IMR-90 (cell line): ENCODE results near the gene HERPUD1. TPM values are rescaled to one million over a fixed set of nuclear protein-coding genes. Genes with fewer than 3 reads are reported as not detected.

Experiments
- ATAC-seq: fragments of 200-7000 bp; cut with Tn5 transposase; 2 replicates; pipeline ENCODE4 v1.9.1; 2020; ENCODE audit warnings: low read depth, mild to moderate bottlenecking, moderate library complexity
- BruUV-seq: library from RNA; stranded (reverse); fragments of 400-500 nt; replicated peaks from 2 replicates; lab custom pipeline; 2021; lab: Mats Ljungman, UMichigan
- CTCF ChIA-PET: fragments of 300-600 bp; formaldehyde crosslinking; extraction: SDS; loops from one replicate; lab custom pipeline; 2021; ENCODE audit warnings: antibody characterized with exemption; lab: Yijun Ruan, JAX
- POLR2A ChIA-PET: fragments of 300-600 bp; sonication (Branson Sonifier 250); formaldehyde crosslinking; loops from one replicate; lab custom pipeline; 2022; ENCODE audit warnings: antibody characterized with exemption; ENCODE audit not compliant: unreplicated experiment; lab: Charles Lee
- DNase-seq: peaks from one replicate; pipeline ENCODE4 v3.0.0; 2013
- H2AFZ ChIP-seq: replicated peaks from 2 replicates; pipeline ENCODE3; 2013; ENCODE audit warnings: low read length, mild to moderate bottlenecking; ENCODE audit not compliant: poor library complexity
- H2AK5ac ChIP-seq: 2 replicates; pipeline ENCODE4 v1.6.1; 2013; ENCODE audit warnings: low read depth, low read length, inconsistent platforms
- H2AK9ac ChIP-seq: replicated peaks from 2 replicates; pipeline ENCODE3; 2013; ENCODE audit warnings: mild to moderate bottlenecking, low read depth, low read length, moderate library complexity; ENCODE audit not compliant: poor library complexity
- H2BK120ac ChIP-seq: 2 replicates; pipeline ENCODE4 v1.6.1; 2013; ENCODE audit warnings: low read depth, low read length, inconsistent platforms
- H2BK15ac ChIP-seq: 3 replicates; pipeline ENCODE4 v1.6.1; 2013; ENCODE audit warnings: low read depth, low read length, inconsistent platforms
- H2BK20ac ChIP-seq: 2 replicates; pipeline ENCODE4 v1.6.1; 2013; ENCODE audit warnings: low read depth, mild to moderate bottlenecking, inconsistent platforms, low read length, moderate library complexity
- H2BK5ac ChIP-seq: 2 replicates; pipeline ENCODE4 v1.6.1; 2013; ENCODE audit warnings: mild to moderate bottlenecking, low read depth, low read length, inconsistent platforms; ENCODE audit not compliant: poor library complexity, severe bottlenecking
- H3K14ac ChIP-seq: replicated peaks from 2 replicates; pipeline ENCODE4 v1.6.1; 2013; ENCODE audit warnings: low read depth, low read length, inconsistent platforms
- H3K18ac ChIP-seq: 2 replicates; pipeline ENCODE4 v1.6.1; 2013; ENCODE audit warnings: low read depth, low read length, control low read depth
- H3K23ac ChIP-seq: 2 replicates; pipeline ENCODE4 v1.6.1; 2013; ENCODE audit warnings: low read depth, low read length, inconsistent platforms
- H3K27ac ChIP-seq: 2 replicates; pipeline ENCODE4 v1.5.1; 2013; ENCODE audit warnings: mild to moderate bottlenecking, control low read depth, low read length; ENCODE audit not compliant: insufficient read depth
- H3K27me3 ChIP-seq: 2 replicates; pipeline ENCODE4 v1.6.1; 2013; ENCODE audit warnings: low read length; ENCODE audit not compliant: control insufficient read depth, insufficient read depth
- H3K36me3 ChIP-seq: 2 replicates; pipeline ENCODE4 v1.6.1; 2013; ENCODE audit warnings: low read length, mixed read lengths; ENCODE audit not compliant: control insufficient read depth, insufficient read depth
- H3K4ac ChIP-seq: 2 replicates; pipeline ENCODE4 v1.6.1; 2013; ENCODE audit warnings: low read depth, low read length, inconsistent platforms
- H3K4me1 ChIP-seq: 2 replicates; pipeline ENCODE4 v1.6.1; 2013; ENCODE audit warnings: low read length, mixed read lengths; ENCODE audit not compliant: control insufficient read depth, insufficient read depth
- H3K4me2 ChIP-seq: 2 replicates; pipeline ENCODE4 v1.6.1; 2013; ENCODE audit warnings: low read depth, mild to moderate bottlenecking, control low read depth, low read length, moderate library complexity
- H3K4me3 ChIP-seq: 2 replicates; pipeline ENCODE4 v1.5.1; 2013; ENCODE audit warnings: low read depth, mild to moderate bottlenecking, control low read depth, low read length, moderate library complexity; ENCODE audit not compliant: insufficient read depth
- H3K56ac ChIP-seq: 2 replicates; pipeline ENCODE4 v1.6.1; 2013; ENCODE audit warnings: low read length, inconsistent platforms; ENCODE audit not compliant: insufficient read depth; ENCODE audit errors: extremely low read depth
- H3K79me1 ChIP-seq, 2 experiments: 2 replicates each; pipeline ENCODE4 v1.6.1; 2013; ENCODE audit warnings: low read length in 2 of 2, inconsistent platforms in 1 of 2, low read depth in 1 of 2
- H3K9ac ChIP-seq: 2 replicates; pipeline ENCODE4 v1.6.1; 2013; ENCODE audit warnings: low read depth, low read length, control low read depth
- H3K9me1 ChIP-seq: 2 replicates; pipeline ENCODE4 v1.6.1; 2013; ENCODE audit warnings: low read length, inconsistent platforms; ENCODE audit not compliant: insufficient read depth
- H3K9me3 ChIP-seq: 2 replicates; pipeline ENCODE4 v1.6.1; 2013; ENCODE audit warnings: low read length; ENCODE audit not compliant: control insufficient read depth, insufficient read depth
- H4K20me1 ChIP-seq: 2 replicates; pipeline ENCODE4 v1.6.1; 2013; ENCODE audit warnings: low read length, inconsistent platforms; ENCODE audit not compliant: insufficient read depth
- H4K5ac ChIP-seq: 2 replicates; pipeline ENCODE4 v1.6.1; 2013; ENCODE audit warnings: mild to moderate bottlenecking, low read depth, low read length, control low read depth
- H4K8ac ChIP-seq, 2 experiments: 2 replicates each; pipeline ENCODE4 v1.6.1; 2013; ENCODE audit warnings: low read depth in 2 of 2, low read length in 2 of 2, control low read depth in 1 of 2, inconsistent platforms in 1 of 2
- H4K91ac ChIP-seq: 2 replicates; pipeline ENCODE4 v1.6.1; 2013; ENCODE audit warnings: low read depth, low read length, inconsistent platforms; ENCODE audit not compliant: insufficient read depth
- BHLHE40 ChIP-seq: fragments of 150-350 bp; IDR thresholded peaks from 2 replicates; pipeline ENCODE4 v1.6.1; 2016; ENCODE audit warnings: mild to moderate bottlenecking, low read depth, low read length
- CTCF ChIP-seq: conservative IDR thresholded peaks from 2 replicates; pipeline ENCODE4 v1.5.1; 2012; ENCODE audit warnings: mild to moderate bottlenecking, low read depth, low read length, improper control_type of control experiment
- FOS ChIP-seq: fragments of 150-350 bp; IDR thresholded peaks from 2 replicates; pipeline ENCODE4 v1.6.1; 2016; ENCODE audit warnings: low read depth, low read length
- MAFK ChIP-seq: IDR thresholded peaks from 2 replicates; pipeline ENCODE4 v1.6.1; 2012; ENCODE audit warnings: low read depth, low read length, improper control_type of control experiment
- MAZ ChIP-seq: IDR thresholded peaks from 2 replicates; pipeline ENCODE4 v1.6.1; 2012; ENCODE audit warnings: low read depth, mild to moderate bottlenecking, low read length, improper control_type of control experiment, moderate library complexity, borderline replicate concordance
- MXI1 ChIP-seq: IDR thresholded peaks from 2 replicates; pipeline ENCODE4 v1.6.1; 2012; ENCODE audit warnings: low read depth, mild to moderate bottlenecking, low read length, moderate library complexity, borderline replicate concordance
- NFE2L2 ChIP-seq: fragments of 150-350 bp; IDR thresholded peaks from 2 replicates; pipeline ENCODE4 v1.6.1; 2016; ENCODE audit warnings: low read depth, mild to moderate bottlenecking, low read length
- RAD21 ChIP-seq: IDR thresholded peaks from 2 replicates; pipeline ENCODE4 v1.6.1; 2012; ENCODE audit warnings: low read length, improper control_type of control experiment
- RFX5 ChIP-seq: IDR thresholded peaks from 2 replicates; pipeline ENCODE4 v1.8.0; 2012; ENCODE audit warnings: low read depth, mild to moderate bottlenecking, low read length, moderate library complexity
- SMC3 ChIP-seq: fragments of 150-350 bp; IDR thresholded peaks from 2 replicates; pipeline ENCODE4 v1.6.1; 2016; ENCODE audit warnings: low read depth, mild to moderate bottlenecking, antibody characterized with exemption, low read length, moderate library complexity
- USF2 ChIP-seq: fragments of 150-350 bp; IDR thresholded peaks from 2 replicates; pipeline ENCODE4 v1.6.1; 2017; ENCODE audit warnings: mild to moderate bottlenecking, antibody characterized with exemption, low read length, low read depth
- whole genome bisulfite sequencing, 2 experiments: methylation state at CpG; one replicate each; pipeline versions ENCODE4 v1.1.5 to v1.1.7; 2013; ENCODE audit warnings: missing lambda C conversion rate in 2 of 2; ENCODE audit not compliant: insufficient read length in 1 of 2; ENCODE audit errors: extremely low coverage in 2 of 2; 5-methylcytosine and 5-hydroxymethylcytosine counted together
- dilution Hi-C: fragments of 300-500 bp; cut with HindIII; formaldehyde crosslinking; loops from one replicate; pipeline ENCODE4 v1.14.3; 2018; ENCODE audit warnings: low sequenced_read_pairs; ENCODE audit not compliant: unreplicated experiment
- in situ Hi-C: fragments of 300-500 bp; cut with MboI; formaldehyde crosslinking; loops from 3 replicates; pipeline ENCODE4 v1.14.3; 2019; ENCODE audit warnings: low sequenced_read_pairs, inconsistent platforms, mixed read lengths
- intact Hi-C: fragments of 100-400 bp; cut with micrococcal nuclease; formaldehyde crosslinking; loops from 2 replicates; pipeline ENCODE4 v1.10.0; 2022
- polyA plus RNA-seq, 3 experiments: library from polyadenylated mRNA; depleted of rRNA; stranded (reverse); fragments of >200 nt; gene quantifications; 2 replicates each; pipeline ENCODE4 v1.2.3, GENCODE V29; 2012; ENCODE audit warnings: low replicate concordance in 1 of 3
- total RNA-seq: library from RNA; depleted of rRNA; stranded (reverse); fragments of >200 nt; gene quantifications from 2 replicates; pipeline ENCODE4 v1.2.3, GENCODE V29; 2012

The HERPUD1 gene
- total and polyA plus RNA-seq, 2 of the 4 experiments (the other 2 are of a cell fraction): 130 to 148 TPM

GRCh38 chr16:56907401-56907800 is 24.5 kb upstream of the HERPUD1 start:
- H3K36me3 ChIP-seq: no peaks in the 10 kb centered on the region
- H3K79me1 ChIP-seq: 0 out of 4 replicates have a peak, but pooled peaks cover 0 to 3% of the 10 kb centered on the region in 2 experiments
- no peak overlapping the region for H3K4me3 ChIP-seq
- H3K14ac ChIP-seq: no peak overlapping the region
- H2AK9ac ChIP-seq: no peak overlapping the region
- DNase-seq: no peak
- no peak overlapping the region for H3K18ac ChIP-seq
- no peak overlapping the region for H4K8ac ChIP-seq
- peaks cover 15% of the 10 kb centered on the region for H3K4me1 ChIP-seq
- no CpG with 5 or more reads among the region's 3 CpGs for WGBS, 2 experiments
- no peak overlapping the region for H2BK5ac ChIP-seq
- no TSS peak for BruUV-seq
- no peak overlapping the region for H3K27ac ChIP-seq
- H4K5ac ChIP-seq: no peak overlapping the region
- H2BK15ac ChIP-seq: no peak overlapping the region
- no peak overlapping the region for H3K9ac ChIP-seq
- H2BK120ac ChIP-seq: no peak overlapping the region
- no peaks in the 10 kb centered on the region for H3K9me3 ChIP-seq
- H3K4ac ChIP-seq: no peak overlapping the region
- H2AFZ ChIP-seq: no peak overlapping the region
- H3K56ac ChIP-seq: no peak overlapping the region
- no peak overlapping the region for H2BK20ac ChIP-seq
- no peak for TF ChIP-seq USF2
- no peak for TF ChIP-seq CTCF
- TF ChIP-seq SMC3: no peak
- no peak for TF ChIP-seq BHLHE40
- TF ChIP-seq RAD21: no peak
- TF ChIP-seq FOS: no peak
- no peak for TF ChIP-seq MAFK
- TF ChIP-seq MXI1: no peak
- TF ChIP-seq NFE2L2: no peak
- no peak for TF ChIP-seq MAZ
- TF ChIP-seq RFX5: no peak
- intact Hi-C loops: no loop called here
- ChIA-PET POLR2A (no interaction called here), CTCF (no interaction called here)
- H3K9me1 ChIP-seq: peaks cover 11% of the 10 kb centered on the region
- H3K23ac ChIP-seq: no peak overlapping the region
- H4K91ac ChIP-seq: no peak overlapping the region
- no peak for ATAC-seq
- no peaks in the 10 kb centered on the region for H4K20me1 ChIP-seq
- in situ Hi-C loops: no loop called here
- peaks cover 7% of the 10 kb centered on the region; the same call in 1 of the 2 replicates for H3K27me3 ChIP-seq
- dilution Hi-C loops: no loop called here
- no peak overlapping the region for H2AK5ac ChIP-seq
- no peak overlapping the region for H3K4me2 ChIP-seq
